ENCODE measurements around the gene IGFBP1.

DNA sequence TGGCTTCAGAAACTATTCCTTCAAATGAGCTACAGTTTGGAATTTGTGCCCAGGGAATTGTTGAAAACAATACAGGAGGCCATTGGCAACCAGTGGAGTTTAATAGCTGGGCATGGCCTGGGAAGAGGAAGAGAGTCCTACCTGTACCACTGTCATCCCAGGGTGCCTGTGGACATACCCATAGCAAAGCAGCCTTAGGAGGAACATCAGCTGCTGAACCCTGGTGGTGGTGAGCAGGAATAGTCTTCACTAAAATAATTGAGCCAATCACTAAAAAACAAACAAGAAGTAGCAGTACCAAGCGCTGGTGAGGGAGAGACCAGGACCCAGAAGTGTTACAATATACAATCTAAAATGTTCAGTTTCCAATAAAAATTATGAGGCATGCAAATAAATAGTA lies 14.5 kb downstream of the IGFBP1 start:
- TF ChIP-seq YY1 (IDR thresholded peaks at IDR 0.05; ENCODE audit: low read depth) = no peak
- TF ChIP-seq CTCF (IDR thresholded peaks at IDR 0.05) = peak; percentile 13; the same call in 1 of the 2 replicates
- TF ChIP-seq NRF1 (IDR thresholded peaks at IDR 0.05; ENCODE audit: low read depth, low read length) = no peak
- TF ChIP-seq USF2 (IDR thresholded peaks at IDR 0.05; ENCODE audit: borderline replicate concordance, low read depth, low read length) = no peak
- TF ChIP-seq JUND (IDR thresholded peaks at IDR 0.05) = no peak
- no peak for TF ChIP-seq GATA2 (CRISPR knock-in tag; IDR thresholded peaks at IDR 0.05)
- TF ChIP-seq TCF12 (IDR thresholded peaks at IDR 0.05) = no peak
- TF ChIP-seq MAX (IDR thresholded peaks at IDR 0.05; ENCODE audit: low read depth) = no peak
- no peak for TF ChIP-seq POLR2AphosphoS5 (IDR thresholded peaks at IDR 0.05; ENCODE audit: low read depth, low read length)
- TF ChIP-seq GABPA (IDR thresholded peaks at IDR 0.05; ENCODE audit: low read depth) = no peak
- TF ChIP-seq RCOR1 (IDR thresholded peaks at IDR 0.05; ENCODE audit: low read length) = no peak
- no peak for TF ChIP-seq TAF1 (IDR thresholded peaks at IDR 0.05; ENCODE audit: borderline replicate concordance, low read depth, low read length)
